ENCODE data around the gene PPM1H.

GRCh38 chr12:62916632-62917425 is 18.1 kb downstream of the PPM1H start:
- no peak for TF ChIP-seq POLR2AphosphoS5 (IDR thresholded peaks at IDR 0.05)
- TF ChIP-seq, protein P1, sequence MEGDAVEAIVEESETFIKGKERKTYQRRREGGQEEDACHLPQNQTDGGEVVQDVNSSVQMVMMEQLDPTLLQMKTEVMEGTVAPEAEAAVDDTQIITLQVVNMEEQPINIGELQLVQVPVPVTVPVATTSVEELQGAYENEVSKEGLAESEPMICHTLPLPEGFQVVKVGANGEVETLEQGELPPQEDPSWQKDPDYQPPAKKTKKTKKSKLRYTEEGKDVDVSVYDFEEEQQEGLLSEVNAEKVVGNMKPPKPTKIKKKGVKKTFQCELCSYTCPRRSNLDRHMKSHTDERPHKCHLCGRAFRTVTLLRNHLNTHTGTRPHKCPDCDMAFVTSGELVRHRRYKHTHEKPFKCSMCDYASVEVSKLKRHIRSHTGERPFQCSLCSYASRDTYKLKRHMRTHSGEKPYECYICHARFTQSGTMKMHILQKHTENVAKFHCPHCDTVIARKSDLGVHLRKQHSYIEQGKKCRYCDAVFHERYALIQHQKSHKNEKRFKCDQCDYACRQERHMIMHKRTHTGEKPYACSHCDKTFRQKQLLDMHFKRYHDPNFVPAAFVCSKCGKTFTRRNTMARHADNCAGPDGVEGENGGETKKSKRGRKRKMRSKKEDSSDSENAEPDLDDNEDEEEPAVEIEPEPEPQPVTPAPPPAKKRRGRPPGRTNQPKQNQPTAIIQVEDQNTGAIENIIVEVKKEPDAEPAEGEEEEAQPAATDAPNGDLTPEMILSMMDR (IDR thresholded peaks at IDR 0.05): no peak
- TF ChIP-seq EP300 (IDR thresholded peaks at IDR 0.05): no peak
